ENCODE results near the gene GPC1.

The GPC1 gene

DNA sequence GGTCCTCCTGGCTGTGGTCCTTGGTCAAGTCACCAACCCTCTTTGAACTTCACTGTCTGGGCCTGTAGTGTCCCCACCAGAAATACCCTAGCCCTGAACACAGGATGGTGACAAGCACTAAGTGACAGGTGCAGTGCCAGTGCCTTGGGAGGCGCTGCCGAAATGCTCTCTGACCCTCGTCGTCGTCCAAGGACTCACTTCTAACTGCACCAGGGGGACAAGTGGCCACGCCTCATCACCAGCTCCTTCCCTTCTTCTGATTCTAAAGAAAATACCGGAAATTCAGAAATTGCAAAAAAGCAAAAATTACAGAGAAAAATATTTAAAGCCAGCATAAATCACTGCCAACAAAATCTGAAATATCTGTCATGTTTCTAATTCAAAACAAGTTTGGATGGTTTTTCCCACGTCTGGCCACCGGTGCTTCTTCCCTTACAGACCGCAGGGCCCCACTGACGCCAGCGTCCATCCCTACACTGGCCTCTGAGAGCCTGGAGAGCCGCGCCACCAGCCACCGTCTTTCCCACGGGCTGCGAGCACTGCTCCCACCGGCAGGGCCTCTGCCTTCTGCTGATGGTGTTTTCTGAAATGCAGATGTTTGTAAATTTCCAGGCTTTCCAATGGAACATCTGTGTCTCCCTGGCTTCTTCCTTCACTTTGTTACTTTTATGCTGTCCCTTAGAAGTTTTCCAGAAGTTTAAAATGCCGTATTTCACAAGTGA, 37.4 kb upstream of the GPC1 start:
- DNase-seq, result no peak

DNA sequence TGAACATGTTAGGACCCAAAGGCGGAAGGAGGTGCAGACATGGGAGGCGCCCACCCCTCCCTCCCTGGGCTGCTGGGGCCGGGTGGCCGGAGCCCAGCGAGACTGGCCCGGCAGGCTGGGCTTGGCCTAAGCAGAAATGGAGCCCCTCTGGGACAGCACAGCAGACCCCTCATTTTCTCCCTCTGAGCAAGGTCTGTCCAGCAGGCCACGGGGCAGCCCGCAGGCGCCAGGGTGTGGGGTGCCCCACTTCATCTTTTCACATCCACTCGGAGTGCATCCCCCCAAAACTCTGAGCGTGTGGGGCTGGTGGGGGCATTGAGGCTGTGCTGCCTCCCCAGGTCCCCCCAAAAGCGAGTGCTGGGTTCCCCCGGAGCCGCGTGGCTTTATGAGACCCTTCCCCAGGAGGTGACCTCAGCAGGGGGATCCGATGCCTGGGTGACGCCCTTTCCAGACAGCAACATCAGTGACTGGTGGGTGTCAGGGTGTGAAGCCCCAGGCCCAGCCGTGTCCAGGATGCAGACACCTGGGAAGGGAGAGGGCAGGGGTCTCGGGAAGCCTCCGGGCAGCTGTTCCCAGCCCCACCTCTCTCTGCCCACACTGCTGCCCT, 36.7 kb upstream of the GPC1 start:
- DNase-seq, result no peak

DNA sequence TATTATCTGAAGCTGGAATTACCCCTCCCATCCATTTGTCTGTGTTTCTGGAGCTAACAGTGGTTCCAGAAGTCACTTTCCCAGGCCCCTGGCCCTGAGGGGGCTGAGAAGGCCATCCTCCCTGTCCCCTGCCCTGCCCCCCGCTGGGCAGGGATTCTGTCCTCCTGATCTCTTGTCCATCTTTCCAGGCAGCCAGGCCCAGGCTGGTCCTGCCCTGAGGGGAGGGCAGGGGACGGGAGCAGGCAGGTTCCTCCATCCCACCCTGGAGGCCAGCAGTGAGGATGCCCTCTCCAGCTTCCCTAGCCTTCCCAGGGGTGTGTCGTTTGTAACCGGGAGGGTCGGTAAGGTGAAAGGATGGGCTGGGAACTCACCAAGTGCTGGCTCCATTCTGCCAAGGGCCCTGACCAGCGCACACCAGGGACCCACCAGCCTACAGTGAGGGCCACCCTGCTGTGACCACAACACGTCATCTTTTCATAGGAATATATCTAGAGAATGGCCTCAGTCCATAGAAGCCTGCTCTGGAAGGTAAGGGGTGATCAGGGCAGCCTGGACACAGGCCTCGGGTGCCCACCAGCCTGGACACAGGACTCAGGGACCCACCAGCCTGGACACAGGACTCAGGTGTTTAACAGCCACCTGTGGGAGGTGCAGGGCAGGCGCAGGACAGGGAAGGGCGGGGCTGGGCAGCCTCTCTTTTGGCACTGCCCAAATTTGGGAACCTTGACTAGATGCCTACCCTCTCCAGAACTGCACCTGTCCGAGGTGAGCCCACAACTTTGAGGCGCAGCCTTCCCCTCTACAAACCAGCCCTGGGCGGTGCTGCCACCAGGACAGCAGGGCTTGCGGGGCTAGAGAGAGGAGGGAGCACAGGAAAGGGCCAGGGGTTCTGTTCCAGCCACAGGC, 35.8 kb upstream of the GPC1 start:
- no peak for DNase-seq

DNA sequence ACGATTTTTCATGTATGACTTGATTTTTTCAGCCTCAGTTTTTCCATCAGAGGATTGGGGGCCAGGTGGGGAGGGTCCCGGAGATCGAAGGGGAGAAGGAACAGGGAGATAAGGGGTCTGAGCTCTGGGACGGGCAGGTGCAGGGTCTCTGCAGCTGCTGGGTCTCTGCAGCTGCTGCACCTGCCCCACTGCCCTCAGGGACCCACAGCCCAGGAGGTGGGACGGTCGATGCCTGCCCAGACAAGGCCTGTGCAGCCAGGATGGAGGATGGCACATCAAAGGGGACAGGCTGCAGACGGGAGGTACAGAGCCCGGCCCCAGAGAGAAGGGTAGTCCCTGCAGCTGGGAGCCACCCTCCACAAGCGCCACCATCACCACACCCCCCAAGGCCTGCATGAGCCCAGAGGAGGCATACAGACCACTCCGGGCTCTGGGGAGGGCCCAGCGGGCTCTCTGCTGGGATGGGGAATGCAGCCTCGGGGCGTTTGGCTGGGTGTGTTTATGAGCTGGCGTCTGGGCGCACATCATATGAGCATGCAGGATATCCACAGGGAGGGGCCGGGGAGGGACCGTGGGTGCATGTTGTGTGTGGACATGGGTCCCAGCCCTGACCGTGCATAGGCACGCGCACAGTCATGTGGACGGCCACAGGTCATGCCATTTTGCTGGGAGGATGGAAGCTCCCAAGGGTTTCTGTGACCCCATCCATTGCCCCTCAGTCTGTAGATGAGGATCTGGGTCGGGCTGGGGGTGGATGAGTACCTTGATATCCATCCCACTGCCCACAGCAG, 34.9 kb upstream of the GPC1 start:
- DNase-seq, result no peak

DNA sequence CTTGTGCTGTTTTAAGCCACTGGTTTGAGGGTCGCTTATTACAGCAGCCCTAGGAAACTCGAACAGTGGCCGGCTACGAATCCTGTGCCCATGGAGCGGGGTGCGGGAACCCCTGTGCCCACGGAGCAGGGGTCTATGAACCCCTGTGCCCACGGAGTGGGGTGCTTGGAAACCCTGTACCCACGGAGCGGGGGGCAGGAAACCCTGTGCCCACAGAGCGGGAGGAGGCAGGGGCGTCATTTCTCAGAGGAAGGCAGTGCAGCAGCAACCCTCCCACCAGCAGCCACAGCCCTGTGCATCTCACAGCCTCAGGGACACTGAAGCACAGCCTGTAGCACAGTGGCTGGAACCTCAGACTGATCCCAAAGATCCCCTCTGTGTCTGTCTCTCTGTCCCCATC, 34.2 kb upstream of the GPC1 start:
- no peak for DNase-seq

DNA sequence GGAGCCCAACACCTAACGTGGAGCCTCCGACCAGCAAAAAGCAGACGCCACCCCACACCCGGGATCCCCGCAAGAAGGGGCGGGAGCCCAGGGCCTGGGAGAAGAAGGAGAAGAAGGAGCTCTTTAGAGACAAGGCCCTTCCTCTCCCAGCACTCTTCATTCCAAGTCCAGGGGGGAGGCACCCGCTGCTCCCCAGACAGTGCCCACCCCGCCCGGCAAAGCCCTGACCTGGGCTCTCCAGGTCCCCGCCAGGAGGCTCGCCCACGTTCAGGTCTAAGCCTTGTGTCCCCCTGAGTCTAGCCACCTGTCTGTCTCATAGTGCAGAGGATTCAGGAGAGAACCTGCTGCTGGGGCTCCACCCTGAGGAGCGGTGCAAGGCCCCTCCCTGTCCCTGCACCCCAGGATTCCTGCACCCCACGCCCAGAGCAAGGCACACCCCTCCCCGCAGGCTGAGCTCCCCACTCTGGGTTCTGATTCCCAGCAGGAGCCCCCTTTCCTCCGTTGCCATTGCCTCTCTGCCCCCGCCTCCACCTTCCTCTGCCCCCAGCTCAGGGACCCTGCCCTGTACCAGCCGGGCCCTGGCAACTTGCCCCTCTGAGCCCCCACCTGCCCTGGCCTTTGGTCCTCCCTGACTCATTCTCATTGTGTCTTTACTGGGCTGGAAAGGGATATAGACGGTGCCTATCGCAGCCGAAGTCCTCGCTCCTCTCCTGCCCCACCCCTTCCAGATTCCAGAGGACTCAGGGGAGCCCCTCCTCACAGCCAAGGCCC, 33.5 kb upstream of the GPC1 start:
- no peak for DNase-seq

DNA sequence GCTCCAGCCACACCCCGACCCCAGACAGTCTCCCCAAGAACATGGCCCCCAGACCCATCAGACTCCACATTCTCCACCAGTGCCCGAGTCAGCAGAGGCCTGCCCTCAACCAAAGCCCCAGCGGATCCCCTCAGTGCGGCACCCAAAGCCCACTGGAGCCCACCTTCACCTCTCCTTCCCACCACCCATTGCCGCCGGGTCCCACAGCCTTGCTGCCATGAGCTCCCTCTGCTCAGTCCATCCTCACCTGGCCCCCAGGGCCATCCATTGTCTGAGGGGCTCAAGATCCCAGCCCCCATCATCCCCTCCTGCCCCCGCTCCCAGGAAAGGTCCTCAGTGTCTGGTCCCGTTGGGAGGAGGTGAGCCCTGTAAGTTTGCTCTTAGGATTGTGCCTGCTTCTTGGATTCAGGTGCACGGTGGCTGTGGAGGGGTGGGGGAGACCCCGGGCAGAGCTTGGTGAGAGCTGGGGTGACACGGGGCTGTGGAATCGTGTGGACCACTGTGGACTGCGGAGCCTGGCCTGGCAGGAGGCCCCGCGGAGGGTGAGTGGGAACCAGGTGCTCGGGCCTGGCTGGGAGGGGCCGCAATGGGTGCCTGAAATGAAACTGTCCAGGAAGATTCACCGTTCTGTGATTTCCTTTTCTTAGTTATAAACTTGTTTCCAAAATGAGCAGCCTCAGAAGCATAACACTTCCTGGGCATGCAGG, 32.7 kb upstream of the GPC1 start:
- DNase-seq, result no peak

DNA sequence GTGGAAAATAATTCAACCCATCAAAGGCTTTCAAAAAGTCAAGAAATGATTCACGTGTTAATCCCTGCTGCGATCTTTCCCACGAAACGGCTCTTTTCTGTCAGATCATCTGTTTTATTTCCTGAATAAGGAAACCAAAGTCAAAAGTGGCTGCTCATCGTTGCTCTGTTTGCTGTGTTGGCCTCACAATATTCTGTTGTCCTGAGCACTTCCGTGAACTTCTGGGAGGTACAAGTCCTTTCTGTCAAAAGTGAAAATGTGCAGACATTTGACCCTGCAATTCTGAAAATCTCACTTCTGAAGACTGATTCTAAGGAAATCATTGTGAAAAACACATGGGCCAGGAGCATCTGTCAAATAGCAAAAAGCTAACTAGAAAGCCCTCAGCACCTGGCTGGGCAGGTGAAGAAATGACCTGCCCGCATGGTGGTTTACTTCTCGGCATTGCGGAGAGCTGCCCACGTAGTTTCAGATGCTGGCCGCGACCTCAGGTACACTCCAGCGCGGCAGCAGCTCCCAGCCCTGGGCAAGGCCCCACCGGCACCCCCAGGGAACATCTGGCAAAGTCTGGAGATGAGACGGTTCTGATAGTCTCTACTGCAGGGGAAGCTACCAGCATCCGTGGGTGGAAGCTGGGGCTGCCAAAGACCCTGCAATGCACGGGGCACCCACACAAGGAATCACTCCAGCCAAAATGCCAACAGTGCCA, 31.9 kb upstream of the GPC1 start:
- DNase-seq, result no peak

DNA sequence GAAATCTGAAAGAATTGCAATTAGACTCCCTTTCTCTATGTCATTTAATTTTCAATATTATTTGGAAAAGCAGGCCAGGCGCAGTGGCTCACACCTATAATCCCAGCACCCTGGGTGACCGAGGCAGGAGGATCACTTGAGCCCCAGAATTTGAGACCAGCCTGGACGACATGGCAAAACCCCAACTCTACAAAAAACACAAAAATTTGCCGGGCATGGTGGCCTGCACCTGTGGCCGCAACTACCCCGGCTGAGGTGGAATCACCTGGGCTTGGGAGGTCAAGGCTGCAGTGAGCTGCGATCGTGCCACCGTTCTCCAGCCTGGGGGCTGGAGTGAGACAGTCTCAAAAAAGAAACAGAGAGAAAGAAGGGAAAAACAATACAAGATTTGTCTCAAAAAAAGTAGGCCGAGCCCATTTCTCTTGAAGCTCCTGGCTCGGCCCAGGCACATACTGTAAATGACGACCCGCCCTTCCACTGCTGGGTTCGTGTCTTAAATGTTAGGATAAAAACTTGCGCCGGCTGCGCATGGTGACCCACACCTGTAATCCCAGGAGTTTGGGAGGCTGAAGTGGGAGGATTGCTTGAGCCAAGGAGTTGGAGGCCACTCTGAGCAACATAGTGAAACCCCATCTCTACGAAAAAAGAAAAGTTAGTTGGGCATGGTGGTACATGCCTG, 31.1 kb upstream of the GPC1 start:
- DNase-seq, result no peak

DNA sequence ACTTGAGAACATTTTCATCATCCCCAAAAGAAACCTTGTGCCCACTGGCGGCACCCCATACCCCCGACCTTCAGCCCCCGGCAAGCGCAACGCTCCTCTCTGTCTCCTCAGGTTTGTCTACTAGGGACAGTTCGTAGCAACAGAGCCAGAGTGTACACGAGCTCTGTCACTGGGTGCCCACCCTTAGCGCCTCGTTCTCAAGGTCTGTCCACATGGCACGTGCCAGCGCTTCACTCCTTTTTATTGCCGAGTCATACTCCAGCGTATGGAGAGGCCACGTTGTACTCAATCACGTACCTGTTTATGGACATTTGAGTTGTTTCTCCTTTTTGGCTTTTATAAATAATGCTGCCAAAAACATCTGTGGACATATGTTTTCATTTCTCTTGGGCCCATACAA, 30.3 kb upstream of the GPC1 start:
- no peak for DNase-seq

DNA sequence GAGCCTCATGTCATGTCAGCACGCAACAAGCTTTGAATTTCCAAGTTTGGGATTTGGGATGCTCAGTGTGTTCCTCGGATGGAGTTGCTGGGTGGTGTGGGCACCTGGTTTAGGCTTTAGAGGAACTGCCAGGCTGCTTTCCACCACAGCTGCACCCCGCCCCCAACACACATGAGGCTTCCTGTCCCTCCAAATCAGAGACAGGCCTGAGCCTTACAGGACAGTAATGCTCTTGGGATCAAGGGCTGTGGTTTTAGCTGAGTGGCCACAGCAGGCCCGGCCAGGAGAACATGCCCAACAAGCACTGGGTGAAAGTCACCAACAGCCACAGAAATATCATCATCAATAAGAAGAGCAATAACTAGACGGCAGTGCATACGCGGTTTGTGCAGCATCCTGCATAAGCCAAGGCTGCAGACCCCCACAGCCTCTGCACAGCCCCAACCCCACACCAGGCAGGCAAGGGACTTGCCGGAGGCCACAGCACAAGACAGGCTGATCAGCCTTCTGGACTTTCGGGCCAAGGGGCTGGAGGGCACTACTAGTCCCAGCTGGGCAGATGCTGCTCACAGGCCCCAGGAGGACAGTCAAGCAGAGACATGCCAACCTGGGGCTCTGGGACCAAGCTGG, 29.7 kb upstream of the GPC1 start:
- DNase-seq, result no peak

DNA sequence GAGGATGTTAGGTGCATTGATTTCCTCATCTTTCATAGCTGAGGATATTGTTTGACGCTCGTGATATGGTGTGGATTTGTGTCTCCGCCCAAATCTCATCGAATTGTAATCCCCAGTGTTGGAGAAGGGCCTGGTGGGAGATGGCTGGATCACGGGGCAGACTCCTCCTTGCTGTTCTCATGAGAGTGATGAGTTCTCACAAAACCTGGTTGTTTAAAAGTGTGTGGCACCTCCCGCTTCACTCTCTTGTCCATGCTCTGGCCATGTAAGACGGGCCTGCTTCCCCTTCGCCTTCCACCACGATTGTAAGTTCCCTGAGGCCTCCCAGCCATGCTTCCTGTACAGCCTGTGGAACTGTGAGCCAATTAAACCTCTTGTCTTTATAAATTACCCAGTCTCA, 28.4 kb upstream of the GPC1 start:
- no peak for DNase-seq

DNA sequence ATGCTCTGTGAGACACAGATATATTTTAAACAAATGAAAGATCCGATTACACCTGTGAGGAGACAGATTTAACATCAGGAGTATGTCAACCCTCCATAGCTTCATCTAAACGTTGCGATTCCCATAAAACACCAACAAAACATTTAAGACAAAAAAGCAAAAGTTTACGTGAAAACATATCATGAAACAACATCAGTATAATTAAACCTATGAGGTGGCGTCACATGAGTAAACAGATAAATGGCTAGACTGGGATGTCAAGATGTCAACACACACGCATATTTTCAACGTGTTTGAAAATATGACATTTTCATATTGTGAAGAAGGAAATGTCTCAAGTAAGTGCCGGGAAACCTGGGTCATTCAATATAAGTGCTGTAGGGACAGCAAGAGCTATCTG, 25.5 kb upstream of the GPC1 start:
- no peak for DNase-seq

DNA sequence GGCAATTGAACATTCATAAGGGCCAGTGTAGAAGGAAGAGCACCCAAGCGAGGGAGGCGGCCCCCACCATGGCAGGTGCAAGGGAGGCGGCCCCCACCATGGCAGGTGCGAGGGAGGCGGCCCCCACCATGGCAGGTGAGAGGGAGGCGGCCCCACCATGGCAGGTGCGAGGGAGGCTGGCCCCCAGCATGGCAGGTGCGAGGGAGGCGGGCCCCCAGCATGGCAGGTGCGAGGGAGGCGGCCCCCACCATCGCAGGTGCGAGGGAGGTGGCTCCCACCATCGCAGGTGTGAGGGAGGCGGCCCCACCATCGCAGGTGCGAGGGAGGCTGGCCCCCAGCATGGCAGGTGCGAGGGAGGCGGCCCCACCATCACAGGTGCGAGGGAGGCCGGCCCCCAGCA, 24.7 kb upstream of the GPC1 start:
- no peak for DNase-seq

DNA sequence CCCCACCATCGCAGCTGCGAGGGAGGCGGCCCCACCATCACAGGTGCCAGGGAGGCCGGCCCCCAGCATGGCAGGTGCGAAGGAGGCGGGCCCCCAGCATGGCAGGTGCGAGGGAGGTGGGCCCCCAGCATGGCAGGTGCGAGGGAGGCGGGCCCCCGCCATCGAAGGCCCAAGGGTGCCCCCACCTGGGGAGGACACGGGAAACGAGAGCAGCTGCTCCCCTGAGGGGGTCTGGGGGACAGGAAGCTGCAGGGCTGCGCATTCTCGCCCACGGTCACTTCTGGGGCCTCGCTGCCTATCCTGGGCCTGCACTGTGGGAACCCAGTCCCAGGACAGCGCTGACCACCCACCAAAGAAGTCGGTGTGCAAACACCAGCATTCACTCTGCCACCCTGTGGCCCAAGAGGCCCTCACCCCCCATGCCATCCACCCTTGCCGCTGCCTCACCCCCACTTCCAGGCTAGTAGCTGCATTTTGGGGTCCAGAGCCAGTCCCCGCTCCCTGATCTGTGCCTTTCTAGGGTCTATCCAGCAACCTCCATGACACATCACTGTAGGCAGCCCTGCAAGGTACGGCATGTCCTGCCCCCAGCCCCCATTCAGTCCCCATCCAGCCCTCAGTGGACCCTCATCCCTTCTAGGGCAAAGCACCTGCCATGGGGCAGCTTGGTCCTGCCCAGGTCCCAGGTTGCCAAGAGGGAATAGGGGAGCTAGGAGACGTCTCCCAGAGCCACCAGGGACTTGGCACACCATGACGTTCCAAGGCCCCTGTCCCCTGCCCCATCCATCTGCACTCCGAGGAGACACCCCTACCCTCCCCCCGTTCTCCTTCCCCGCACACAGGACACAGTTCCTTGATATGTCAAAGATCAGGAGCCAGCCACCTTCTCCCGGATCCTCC, 24.0 kb upstream of the GPC1 start:
- no peak for DNase-seq

DNA sequence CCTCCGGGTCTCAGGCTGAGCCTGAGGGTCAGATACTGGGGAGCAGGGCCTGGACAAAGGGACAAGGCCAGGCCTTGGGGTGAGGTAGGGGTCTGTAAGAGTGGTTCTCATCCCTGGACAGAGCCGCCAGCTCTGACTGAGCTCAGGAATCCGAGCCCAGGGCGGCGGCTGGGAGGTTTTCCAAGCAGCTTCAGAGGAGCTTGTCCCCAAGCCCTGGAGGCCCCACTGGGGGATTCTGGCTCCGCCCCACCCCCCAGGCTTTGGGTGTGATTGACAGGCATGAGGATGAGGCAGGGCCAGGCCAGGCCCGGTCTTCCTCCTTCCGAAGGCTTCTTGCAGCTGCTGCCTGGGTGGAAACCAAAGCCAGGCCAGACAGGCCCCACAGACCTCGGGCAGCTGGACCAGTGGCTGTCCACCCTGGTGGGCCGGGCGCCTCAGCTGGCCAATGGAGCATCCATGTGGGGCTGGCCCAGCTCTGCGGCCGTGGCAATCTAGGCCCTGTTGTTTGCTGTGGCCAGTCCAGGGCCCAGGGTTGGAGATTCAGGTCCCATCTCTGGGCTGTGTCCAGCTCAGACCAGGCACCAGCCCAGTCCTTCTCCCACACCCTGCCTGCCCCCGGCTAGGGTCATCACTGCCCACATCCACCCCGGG, 23.1 kb upstream of the GPC1 start:
- DNase-seq, result no peak

DNA sequence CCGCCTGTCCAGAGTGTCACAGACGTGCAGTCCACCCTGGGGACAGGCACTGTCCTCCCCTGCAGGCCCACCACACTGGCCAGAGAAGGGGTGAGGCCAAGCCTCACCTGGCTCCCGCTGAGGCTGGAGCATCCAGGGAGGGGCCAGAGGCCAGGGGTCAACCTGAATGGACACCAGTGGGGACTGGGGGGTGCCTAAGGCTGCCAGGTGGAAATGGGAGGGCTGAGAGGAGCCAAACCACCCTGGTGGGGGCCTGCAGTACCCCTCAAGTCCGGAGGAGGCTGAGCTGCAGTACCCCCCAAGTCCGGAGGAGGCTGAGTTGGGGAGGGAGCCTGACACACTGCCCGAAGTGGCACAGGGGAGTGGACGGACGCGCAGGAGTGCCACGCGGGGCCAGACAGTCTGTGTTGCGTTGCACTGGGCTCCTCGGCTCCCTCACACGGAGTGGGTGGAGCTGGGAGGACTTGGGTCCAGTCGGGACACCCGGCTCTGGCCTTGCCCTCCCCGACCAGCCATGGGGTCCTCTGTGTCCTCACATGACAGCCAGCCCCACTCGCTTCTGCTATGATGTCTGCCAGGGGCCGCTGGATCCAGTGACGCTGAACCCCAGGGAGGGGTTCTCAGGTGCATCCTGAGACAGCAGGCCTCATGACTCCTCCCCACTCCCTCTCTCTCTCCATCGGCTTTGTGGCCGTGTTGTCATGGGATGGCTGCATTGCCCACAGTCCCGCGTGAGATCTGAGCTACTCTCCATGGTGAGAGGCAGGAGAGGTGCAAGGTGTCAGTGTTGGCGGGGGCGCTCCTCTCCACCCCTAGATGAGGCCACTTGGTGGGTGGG, 22.3 kb upstream of the GPC1 start:
- DNase-seq, result no peak

Data from DMS79 treated with DMSO at 0.1 percent for 48 hours (cell line).